Ovary (tissue), 9 donors: Measurements from ENCODE around the gene GALNT17. TPM values are rescaled to one million over a fixed set of nuclear protein-coding genes. Genes with fewer than 3 reads are reported as not detected.

Experiments used
- DNase-seq, 5 donors: peaks; one replicate each; pipeline ENCODE4 v3.0.0-alpha.2; 2019 to 2020
- H3K27ac ChIP-seq, 2 donors: fragments of 200-600 bp; one replicate each; pipeline versions ENCODE4 v1.5.1 to v1.8.0; 2019 to 2022
- H3K27me3 ChIP-seq: fragments of 200-600 bp; one replicate; pipeline ENCODE4 v1.8.0; 2022
- H3K36me3 ChIP-seq: fragments of 200-600 bp; sonication (generic); one replicate; pipeline ENCODE4 v1.5.1; 2019
- H3K4me1 ChIP-seq: one replicate; pipeline ENCODE4 v1.8.1; 2013; ENCODE audit warnings: mild to moderate bottlenecking, moderate library complexity; ENCODE audit not compliant: insufficient read depth
- H3K4me3 ChIP-seq: fragments of 200-600 bp; sonication (generic); one replicate; pipeline ENCODE4 v1.5.1; 2017
- H3K9me3 ChIP-seq, 2 donors: fragments of 200-600 bp in 1 of 2; sonication (generic) in 1 of 2; one replicate each; pipeline versions ENCODE4 v1.5.1 to v1.8.1; 2013 to 2019; ENCODE audit warnings: mild to moderate bottlenecking in 1 of 2, moderate library complexity in 1 of 2
- CTCF ChIP-seq, 3 donors: fragments of 450-650 bp in 2 of 3; fragments of 200-600 bp in 1 of 3; IDR thresholded peaks; one replicate each; pipeline versions ENCODE4 v1.5.1 to v1.8.0; 2016 to 2022; ENCODE audit warnings: antibody characterized with exemption in 3 of 3, mild to moderate bottlenecking in 1 of 3
- EP300 ChIP-seq: sonication (generic); formaldehyde crosslinking; IDR thresholded peaks from one replicate; pipeline ENCODE4 v1.6.1; 2017; ENCODE audit warnings: antibody characterized with exemption
- POLR2A ChIP-seq: fragments of 450-650 bp; IDR thresholded peaks from one replicate; pipeline ENCODE4 v1.6.1; 2017; ENCODE audit warnings: antibody characterized with exemption, mild to moderate bottlenecking, moderate library complexity
- WGBS, 3 donors: extraction: QIAGEN DNeasy Blood & Tissue Kit in 1 of 3; methylation state at CpG; one replicate each; pipeline versions ENCODE4 v1.1.5 to v1.1.7; 2013 to 2017; 5-methylcytosine and 5-hydroxymethylcytosine counted together
- intact Hi-C, 4 donors: fragments of 100-400 bp; cut with DNase I; formaldehyde crosslinking; loops; one replicate each; pipeline versions ENCODE4 v1.11.0 to v1.15.1; 2022 to 2023
- polyA plus RNA-seq, 2 donors: library from polyadenylated mRNA; stranded (reverse); fragments of 200-250 nt in 1 of 2; fragments of 350-450 nt in 1 of 2; fragmentation: Illumina TruSeq in 1 of 2; extraction: RNeasy Lipid Tissue Mini Kit (QIAGEN cat#74804) in 1 of 2; gene quantifications; one replicate each; pipeline ENCODE4 v1.2.3, GENCODE V29; 2013 to 2014
- total RNA-seq, 7 donors: library from RNA; depleted of rRNA in 2 of 7; stranded (reverse); fragments of >200 nt in 2 of 7; fragmentation: NEBNext Ultra II Directional in 3 of 7; extraction: Animal tissue kit (Norgen Biotek cat#: 25700) in 3 of 7; gene quantifications; one replicate each; pipeline versions ENCODE4 v1.1.0 to v1.2.4, GENCODE V29; 2016 to 2023
- donor health status: DM: no; HTN: no; CAD: no; lungs with moderate emphysema.
- donor health status: DM: no; HTN: no; CAD: no.
- donor health status: Bipolar disorder and iron deficiency.
- donor health status: DM: yes; HTN: yes; CAD: no.
- donor health status: DM: no; HTN: no; CAD: no.
- donor health status: DM: yes; HTN: yes; CAD: no.

GALNT17 gene
- total and polyA plus RNA-seq, 9 donors: 13.4 to 90.1 (median 57.1) TPM

GRCh38 chr7:71312755-71313490, 181.0 kb downstream of the GALNT17 start:
- Histone ChIP-seq H3K27me3 (no peaks in the 10 kb centered on the region), H3K4me3 (no peak overlapping the region), H3K4me1 (peaks cover 6% of the 10 kb centered on the region), H3K27ac (no peak overlapping the region), H3K36me3 (no peaks in the 10 kb centered on the region), H3K9me3 (no peaks in the 10 kb centered on the region)
- DNase-seq: no peak
- intact Hi-C loops: no loop called here
- 84 to 90% (median 88%) methylated on average over 3 of the region's 3 CpGs for WGBS, 3 donors
- TF ChIP-seq EP300 (no peak), POLR2A (no peak), CTCF (IDR thresholded peaks at IDR 0.05) (no peak)

GRCh38 chr7:71313553-71313952, 181.6 kb downstream of the GALNT17 start:
- intact Hi-C loops: no loop called here
- Histone ChIP-seq H3K36me3 (no peaks in the 10 kb centered on the region), H3K27me3 (no peaks in the 10 kb centered on the region), H3K9me3 (no peaks in the 10 kb centered on the region), H3K4me3 (no peak overlapping the region), H3K4me1 (peaks cover 4% of the 10 kb centered on the region), H3K27ac (no peak overlapping the region)
- no peak for DNase-seq
- no peak for TF ChIP-seq EP300
- no peak for TF ChIP-seq POLR2A
- no peak for TF ChIP-seq CTCF (IDR thresholded peaks at IDR 0.05)
- WGBS, 3 donors: 25 to 30% (median 28%) methylated on average over 3 of the region's 3 CpGs

GRCh38 chr7:71320916-71321315, 189.0 kb downstream of the GALNT17 start:
- 85 to 91% (median 86%) methylated on average over 2 of the region's 2 CpGs for WGBS, 3 donors
- Histone ChIP-seq H3K4me1 (peaks cover 1% of the 10 kb centered on the region), H3K9me3 (no peaks in the 10 kb centered on the region), H3K4me3 (no peak overlapping the region), H3K27ac (no peak overlapping the region), H3K27me3 (no peaks in the 10 kb centered on the region), H3K36me3 (no peaks in the 10 kb centered on the region)
- no peak for DNase-seq
- intact Hi-C loops: no loop called here
- TF ChIP-seq EP300 (no peak), POLR2A (no peak), CTCF (IDR thresholded peaks at IDR 0.05) (no peak)

GRCh38 chr7:71322201-71322600, 190.3 kb downstream of the GALNT17 start:
- no peaks in the 10 kb centered on the region for H3K36me3 ChIP-seq
- WGBS, 3 donors: 81 to 82% (median 81%) methylated on average over 6 of the region's 6 CpGs
- no peak for DNase-seq
- no peaks in the 10 kb centered on the region for H3K9me3 ChIP-seq
- H3K27ac ChIP-seq: no peak overlapping the region
- intact Hi-C loops: no loop called here
- no peak overlapping the region for H3K4me3 ChIP-seq
- H3K4me1 ChIP-seq: peaks cover 1% of the 10 kb centered on the region
- TF ChIP-seq CTCF (IDR thresholded peaks at IDR 0.05) (no peak), EP300 (no peak), POLR2A (no peak)
- H3K27me3 ChIP-seq: no peaks in the 10 kb centered on the region
